PC-9 (cell line): ENCODE results near the gene KDM4B. TPM values are rescaled to one million over a fixed set of nuclear protein-coding genes. Genes with fewer than 3 reads are reported as not detected.
"Not testable (repeated sequence)": the region's sequence is repeated elsewhere in the genome, so short reads cannot be mapped to it uniquely, and the experiment has no call there.

Source experiments
- BruUV-seq: library from RNA; stranded (reverse); fragments of 400-500 nt; replicated peaks from 2 replicates; lab custom pipeline; 2021; lab: Mats Ljungman, UMichigan
- CTCF ChIA-PET: fragments of 300-600 bp; sonication (Branson Sonifier 250); formaldehyde crosslinking; loops from one replicate; lab custom pipeline; 2022; ENCODE audit warnings: antibody characterized with exemption; lab: Charles Lee
- POLR2A ChIA-PET: fragments of 300-600 bp; sonication (Branson Sonifier 250); formaldehyde crosslinking; loops from one replicate; lab custom pipeline; 2022; ENCODE audit warnings: antibody characterized with exemption; ENCODE audit not compliant: unreplicated experiment; lab: Charles Lee
- DNase-seq, 2 experiments: peaks; one replicate each; pipeline versions ENCODE4 v3.0.0 to v3.0.0-alpha.2; 2015 to 2022; ENCODE audit warnings: mixed read lengths in 1 of 2
- H2AFZ ChIP-seq: fragments of 200-600 bp; sonication (generic); 2 replicates; pipeline ENCODE4 v1.8.1; 2017; ENCODE audit warnings: antibody characterized with exemption
- H3F3A ChIP-seq: fragments of 200-600 bp; sonication (generic); 2 replicates; pipeline ENCODE4 v1.8.1; 2017; ENCODE audit warnings: antibody characterized with exemption, mild to moderate bottlenecking, low read depth; ENCODE audit not compliant: insufficient read depth
- H3K27ac ChIP-seq: fragments of 200-600 bp; sonication (generic); 2 replicates; pipeline ENCODE4 v1.6.1; 2016; ENCODE audit warnings: mixed run types
- H3K27me3 ChIP-seq: fragments of 200-600 bp; sonication (generic); 2 replicates; pipeline ENCODE4 v1.6.1; 2016; ENCODE audit warnings: low read depth, mixed run types; ENCODE audit not compliant: insufficient read depth
- H3K36me3 ChIP-seq: fragments of 200-600 bp; sonication (generic); 2 replicates; pipeline ENCODE4 v1.6.1; 2016; ENCODE audit warnings: low read depth, mixed run types
- H3K4me1 ChIP-seq: fragments of 200-600 bp; sonication (generic); replicated peaks from 2 replicates; pipeline ENCODE4 v1.6.1; 2016; ENCODE audit warnings: mixed run types; ENCODE audit not compliant: insufficient read depth
- H3K4me2 ChIP-seq: fragments of 200-600 bp; sonication (generic); 2 replicates; pipeline ENCODE4 v1.6.1; 2017; ENCODE audit warnings: mixed run types
- H3K4me3 ChIP-seq: fragments of 200-600 bp; sonication (generic); 2 replicates; pipeline ENCODE4 v1.6.1; 2016; ENCODE audit warnings: mixed run types
- H3K79me2 ChIP-seq: fragments of 200-600 bp; sonication (generic); 2 replicates; pipeline ENCODE4 v1.6.1; 2017; ENCODE audit warnings: low read depth, mixed run types
- H3K9me2 ChIP-seq: fragments of 200-600 bp; sonication (generic); 2 replicates; pipeline ENCODE4 v1.8.1; 2017; ENCODE audit warnings: mild to moderate bottlenecking; ENCODE audit not compliant: insufficient read depth
- H3K9me3 ChIP-seq: fragments of 200-600 bp; sonication (generic); 2 replicates; pipeline ENCODE4 v1.8.1; 2016; ENCODE audit warnings: low read depth; ENCODE audit not compliant: insufficient read depth
- H4K20me1 ChIP-seq: fragments of 200-600 bp; sonication (generic); 2 replicates; pipeline ENCODE4 v1.8.1; 2017; ENCODE audit not compliant: insufficient read depth
- EZH2 ChIP-seq: fragments of 200-600 bp; sonication (generic); IDR thresholded peaks from 2 replicates; pipeline ENCODE4 v1.8.0; 2017; ENCODE audit warnings: antibody characterized with exemption, low read depth
- intact Hi-C: fragments of 100-400 bp; cut with micrococcal nuclease; formaldehyde crosslinking; loops from one replicate; pipeline ENCODE4 v1.10.0; 2022; ENCODE audit not compliant: unreplicated experiment
- total RNA-seq: library from RNA; stranded (reverse); gene quantifications from 2 replicates; pipeline ENCODE4 v1.2.3, GENCODE V29; 2021
- TF ChIP-seq, protein P1 (sequence below): fragments of 200-600 bp; sonication (generic); conservative IDR thresholded peaks from 2 replicates; pipeline ENCODE4 v1.6.1; 2017; ENCODE audit warnings: mixed run types, antibody characterized with exemption, mild to moderate bottlenecking, moderate library complexity

The KDM4B gene
- total RNA-seq, 1 experiment from 2014 or later: 19.5 TPM

GRCh38 chr19:5029596-5029995 is 60.7 kb downstream of the KDM4B start:
- H3K9me3 ChIP-seq, H3K4me1 ChIP-seq, H3K36me3 ChIP-seq, H3K27ac ChIP-seq, H3K79me2 ChIP-seq, BruUV-seq, H3K9me2 ChIP-seq, H3K4me3 ChIP-seq, H2AFZ ChIP-seq, H4K20me1 ChIP-seq, H3K4me2 ChIP-seq, H3F3A ChIP-seq, POLR2A ChIA-PET, intact Hi-C loops, H3K27me3 ChIP-seq: not testable (repeated sequence)
- CTCF ChIA-PET: interaction anchor here (1.0 to 1.4 kb wide), 2 partner anchors 220 to 238 kb away, joined by 4 to 16 read pairs; partner anchors contain the start of gene FEM1A
- TF ChIP-seq, protein P1, sequence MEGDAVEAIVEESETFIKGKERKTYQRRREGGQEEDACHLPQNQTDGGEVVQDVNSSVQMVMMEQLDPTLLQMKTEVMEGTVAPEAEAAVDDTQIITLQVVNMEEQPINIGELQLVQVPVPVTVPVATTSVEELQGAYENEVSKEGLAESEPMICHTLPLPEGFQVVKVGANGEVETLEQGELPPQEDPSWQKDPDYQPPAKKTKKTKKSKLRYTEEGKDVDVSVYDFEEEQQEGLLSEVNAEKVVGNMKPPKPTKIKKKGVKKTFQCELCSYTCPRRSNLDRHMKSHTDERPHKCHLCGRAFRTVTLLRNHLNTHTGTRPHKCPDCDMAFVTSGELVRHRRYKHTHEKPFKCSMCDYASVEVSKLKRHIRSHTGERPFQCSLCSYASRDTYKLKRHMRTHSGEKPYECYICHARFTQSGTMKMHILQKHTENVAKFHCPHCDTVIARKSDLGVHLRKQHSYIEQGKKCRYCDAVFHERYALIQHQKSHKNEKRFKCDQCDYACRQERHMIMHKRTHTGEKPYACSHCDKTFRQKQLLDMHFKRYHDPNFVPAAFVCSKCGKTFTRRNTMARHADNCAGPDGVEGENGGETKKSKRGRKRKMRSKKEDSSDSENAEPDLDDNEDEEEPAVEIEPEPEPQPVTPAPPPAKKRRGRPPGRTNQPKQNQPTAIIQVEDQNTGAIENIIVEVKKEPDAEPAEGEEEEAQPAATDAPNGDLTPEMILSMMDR: peak; percentile 72
- DNase-seq: peak in 1 of 2 experiments; percentile 34

- no TSS peak for BruUV-seq
- Histone ChIP-seq H3K79me2 (no peaks in the 10 kb centered on the region), H4K20me1 (peaks cover 4% of the 10 kb centered on the region; the same call in 1 of the 2 replicates), H3K36me3 (no peaks in the 10 kb centered on the region), H3K27ac (no peak overlapping the region), H3K4me3 (no peak overlapping the region), H3K9me3 (no peaks in the 10 kb centered on the region), H3K9me2 (no peaks in the 10 kb centered on the region), H3F3A (no peaks in the 10 kb centered on the region), H3K4me1 (no peaks in the 10 kb centered on the region), H3K27me3 (no peaks in the 10 kb centered on the region), H2AFZ (no peak overlapping the region), H3K4me2 (no peak overlapping the region)
- no peak for DNase-seq
- TF ChIP-seq, protein P1: no peak
- no peak for TF ChIP-seq EZH2
- ChIA-PET POLR2A (no interaction called here), CTCF (interaction anchor here (0.6 to 2.0 kb wide), 4 partner anchors 15 to 221 kb away, joined by 3 to 9 read pairs (median 4); no protein-coding TSS in a partner anchor)
- intact Hi-C loops: loop anchor here (5.0 to 10.0 kb wide), 2 partner anchors 158 to 305 kb away; partner anchors contain the start of gene DPP9
These were observed 61.4 kb downstream of the KDM4B start for GRCh38 chr19:5030136-5030820.

GRCh38 chr19:5030822-5031221 is 61.9 kb downstream of the KDM4B start:
- no peak overlapping the region for H3K4me2 ChIP-seq
- no peak overlapping the region for H3K4me3 ChIP-seq
- TF ChIP-seq, protein P1: no peak
- no peak for TF ChIP-seq EZH2
- no peak for DNase-seq
- CTCF ChIA-PET: interaction anchor here (0.6 to 2.0 kb wide), 2 partner anchors 165 to 221 kb away, joined by 3 to 9 read pairs; no protein-coding TSS in a partner anchor
- H3K4me1 ChIP-seq: no peaks in the 10 kb centered on the region
- no peaks in the 10 kb centered on the region for H3K9me3 ChIP-seq
- peaks cover 4% of the 10 kb centered on the region; the same call in 1 of the 2 replicates for H4K20me1 ChIP-seq
- H3K36me3 ChIP-seq: no peaks in the 10 kb centered on the region
- BruUV-seq: no TSS peak
- no peak overlapping the region for H3K27ac ChIP-seq
- no peak overlapping the region for H2AFZ ChIP-seq
- H3F3A ChIP-seq: no peaks in the 10 kb centered on the region
- POLR2A ChIA-PET: no interaction called here
- H3K9me2 ChIP-seq: no peaks in the 10 kb centered on the region
- intact Hi-C loops: loop anchor here (1.0 to 10.0 kb wide), 3 partner anchors 159 to 306 kb away; partner anchors contain the start of gene DPP9
- H3K79me2 ChIP-seq: no peaks in the 10 kb centered on the region
- no peaks in the 10 kb centered on the region for H3K27me3 ChIP-seq
